GM18511 (cell line): Measurements from ENCODE around the gene SLC9A9.

Experiments used
- ATAC-seq: cut with Tn5 transposase; IDR thresholded peaks from one replicate; pipeline ENCODE4 v1.9.1; 2021; ENCODE audit warnings: mild to moderate bottlenecking, moderate library complexity; ENCODE audit not compliant: unreplicated experiment

The SLC9A9 gene

GRCh38 chr3:143267989-143268388, 580.3 kb downstream of the SLC9A9 start:
- no peak for ATAC-seq

GRCh38 chr3:143266927-143267326, 581.3 kb downstream of the SLC9A9 start:
- peak; percentile 97 for ATAC-seq

- ATAC-seq, result no peak
Observed at GRCh38 chr3:143266511-143266910, 581.8 kb downstream of the SLC9A9 start.

GRCh38 chr3:143265501-143266070, 582.7 kb downstream of the SLC9A9 start:
- no peak for ATAC-seq

DNA sequence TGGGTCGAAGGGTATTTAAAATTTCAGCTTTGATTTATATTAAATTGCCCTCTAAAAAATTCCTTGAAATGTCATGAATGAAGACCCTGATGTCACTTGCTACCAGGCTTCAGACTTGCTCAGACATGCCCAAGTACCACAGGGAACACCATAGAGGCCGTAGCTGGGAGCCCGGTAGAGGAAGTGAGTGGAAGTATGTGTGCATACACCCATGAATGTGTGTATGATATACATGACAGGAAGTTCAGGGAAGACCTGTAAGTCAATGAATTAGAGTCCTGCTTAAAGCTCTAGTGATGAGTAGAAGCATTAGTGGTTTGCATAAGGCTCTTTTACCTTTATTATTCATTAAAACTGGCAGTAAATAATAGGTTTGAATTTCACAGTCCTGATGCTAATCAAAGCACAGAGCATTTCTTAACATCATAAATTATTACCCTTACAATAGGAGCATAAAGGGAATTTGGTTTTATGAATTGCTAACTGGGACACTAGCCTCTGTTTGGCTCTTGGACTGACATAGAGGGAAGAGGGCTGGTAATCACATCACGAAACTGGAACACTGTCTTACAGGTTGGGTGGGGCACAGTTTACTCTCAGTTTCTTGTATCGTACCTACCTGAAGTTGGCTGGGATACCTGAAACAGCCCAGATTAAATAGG, 584.3 kb downstream of the SLC9A9 start:
- no peak for ATAC-seq

GRCh38 chr3:143261848-143262247, 586.4 kb downstream of the SLC9A9 start:
- ATAC-seq, result no peak

GRCh38 chr3:143258692-143259091, 589.6 kb downstream of the SLC9A9 start:
- no peak for ATAC-seq

DNA sequence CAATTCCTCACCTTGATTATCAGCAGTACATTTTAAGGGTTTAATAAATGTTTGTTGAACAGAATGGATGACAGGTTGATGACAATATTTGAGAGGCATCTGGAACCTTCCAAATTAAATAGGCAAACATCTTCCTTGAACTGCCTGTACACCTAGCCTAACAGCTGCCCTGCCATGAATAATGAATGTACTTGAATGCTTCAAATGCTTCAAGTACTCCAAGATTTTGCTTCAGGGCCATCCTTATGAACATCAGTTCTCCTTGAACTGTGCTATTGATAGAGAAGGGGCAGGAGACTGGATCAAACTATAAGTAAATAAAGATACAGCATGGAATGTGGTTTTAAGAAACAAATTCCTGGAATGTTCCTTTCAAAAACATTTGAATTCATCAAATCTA, 591.9 kb downstream of the SLC9A9 start:
- ATAC-seq, result no peak

GRCh38 chr3:143255739-143256138, 592.5 kb downstream of the SLC9A9 start:
- no peak for ATAC-seq

- ATAC-seq, result no peak
Observed at GRCh38 chr3:143252931-143253330, 595.3 kb downstream of the SLC9A9 start.

- ATAC-seq, result no peak
Observed at GRCh38 chr3:143249014-143249413, 599.3 kb downstream of the SLC9A9 start.

DNA sequence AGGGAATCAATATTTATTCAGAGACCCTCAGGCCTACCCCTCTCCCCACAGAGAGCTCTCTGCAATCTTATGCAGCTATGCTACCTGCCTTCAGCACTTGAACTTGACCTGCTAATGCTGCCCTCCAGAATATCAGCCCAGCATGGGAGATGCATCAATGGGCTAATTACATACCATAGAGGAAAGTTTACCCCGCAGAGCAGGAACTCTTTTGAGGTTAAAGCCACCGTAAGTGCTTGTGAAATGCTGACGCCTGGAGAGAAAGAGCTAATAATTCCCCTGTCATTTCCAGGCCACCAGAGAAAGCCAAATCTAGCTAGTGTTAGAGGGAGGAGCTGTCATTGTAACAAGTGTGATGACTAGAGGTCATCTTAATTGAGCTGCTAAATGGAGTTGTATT, 601.2 kb downstream of the SLC9A9 start:
- no peak for ATAC-seq

DNA sequence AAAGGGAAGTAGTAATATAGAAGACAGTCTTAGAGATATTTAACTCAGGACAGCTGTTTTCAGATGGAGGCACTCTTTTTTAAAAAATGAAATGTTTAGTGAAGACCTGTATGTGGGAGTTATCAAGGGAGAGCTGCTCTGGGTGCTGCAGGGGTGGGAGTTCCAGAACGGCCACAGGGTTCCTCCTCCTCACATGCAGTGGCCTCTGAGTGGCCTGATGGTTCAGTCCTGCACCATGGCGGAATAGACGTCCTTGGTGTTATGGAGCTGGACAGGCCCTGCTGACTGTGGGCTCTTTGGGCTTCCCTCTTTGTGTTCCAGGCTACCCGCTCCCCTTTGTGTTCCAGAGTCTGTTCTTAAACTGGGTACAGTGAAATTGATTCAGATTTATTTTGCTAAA, 602.6 kb downstream of the SLC9A9 start:
- ATAC-seq, result no peak

GRCh38 chr3:143244516-143245063, 603.7 kb downstream of the SLC9A9 start:
- ATAC-seq, result no peak

DNA sequence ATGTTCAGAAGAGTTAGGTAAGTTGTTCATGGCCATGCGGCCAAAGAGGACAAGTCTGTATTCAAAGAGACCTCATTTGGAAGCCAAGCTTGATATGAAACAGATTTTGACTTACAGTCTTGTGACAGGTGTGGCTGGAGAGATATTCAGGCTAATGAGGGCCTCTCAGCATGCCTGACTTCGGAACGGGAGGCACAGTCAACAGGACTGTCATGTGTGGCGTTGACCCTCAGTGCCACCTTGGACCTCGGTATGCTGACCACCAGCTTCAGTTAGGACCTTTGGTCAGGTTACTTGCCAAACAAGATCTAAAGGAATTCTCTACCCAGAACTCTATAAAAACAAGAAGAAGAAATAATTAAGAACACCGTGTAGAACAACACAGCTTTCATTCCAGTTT, 604.6 kb downstream of the SLC9A9 start:
- no peak for ATAC-seq

- no peak for ATAC-seq
Observed at GRCh38 chr3:143242691-143243090, 605.6 kb downstream of the SLC9A9 start.

GRCh38 chr3:143242101-143242500, 606.2 kb downstream of the SLC9A9 start:
- ATAC-seq, result no peak

DNA sequence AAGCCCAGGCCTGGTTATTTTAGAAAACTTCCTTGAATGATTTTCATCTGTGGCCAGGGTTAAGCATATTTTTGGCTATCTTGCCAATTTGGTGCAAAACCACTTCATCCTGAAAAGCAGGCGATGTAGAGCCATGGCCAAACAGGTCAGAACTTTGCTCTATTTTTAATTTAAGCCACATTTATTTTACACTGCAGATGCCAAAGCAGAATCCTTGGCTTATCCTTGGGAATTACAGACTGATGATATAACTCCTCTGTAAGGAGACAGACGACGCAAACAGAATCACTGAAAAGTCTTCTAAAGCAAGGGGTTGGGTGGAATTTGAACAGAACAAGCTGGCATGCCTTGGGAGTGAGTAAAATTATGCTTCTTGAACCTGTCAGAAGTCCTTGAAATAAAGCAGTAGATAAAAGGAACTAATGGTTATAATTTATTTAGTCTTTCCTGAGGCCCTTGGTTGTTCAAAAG, 606.8 kb downstream of the SLC9A9 start:
- ATAC-seq, result no peak

GRCh38 chr3:143240886-143241285, 607.4 kb downstream of the SLC9A9 start:
- ATAC-seq, result no peak

GRCh38 chr3:143239031-143239430, 609.2 kb downstream of the SLC9A9 start:
- no peak for ATAC-seq

- ATAC-seq, result no peak
Observed at GRCh38 chr3:143237077-143237627, 611.1 kb downstream of the SLC9A9 start.
